Endodermal cell (in vitro differentiated cells): Measurements from ENCODE around the gene TRNAU1AP. TPM values are rescaled to one million over a fixed set of nuclear protein-coding genes. Genes with fewer than 3 reads are reported as not detected.
A peak's percentile ranks its signal among the peaks of the same experiment; 100 is the strongest.

Experiments
- DNase-seq: peaks from one replicate; pipeline ENCODE4 v3.0.0-alpha.2; 2017
- H3K27ac ChIP-seq: 2 replicates; pipeline ENCODE4 v1.5.1; 2013; ENCODE audit warnings: mild to moderate bottlenecking, low read depth, low read length, moderate library complexity
- H3K27me3 ChIP-seq: 2 replicates; pipeline ENCODE4 v1.6.1; 2013; ENCODE audit warnings: mild to moderate bottlenecking, low read length, moderate library complexity; ENCODE audit not compliant: insufficient read depth, control insufficient read depth, poor library complexity, severe bottlenecking
- H3K36me3 ChIP-seq: 2 replicates; pipeline ENCODE4 v1.7.0; 2013; ENCODE audit warnings: mild to moderate bottlenecking, low read length, moderate library complexity; ENCODE audit not compliant: control insufficient read depth, insufficient read depth
- H3K4me1 ChIP-seq: one replicate; pipeline ENCODE4 v1.7.0; 2013; ENCODE audit warnings: low read length; ENCODE audit not compliant: control insufficient read depth, insufficient read depth
- H3K4me3 ChIP-seq: 2 replicates; pipeline ENCODE4 v1.5.1; 2013; ENCODE audit warnings: mild to moderate bottlenecking, low read length, moderate library complexity
- H3K9ac ChIP-seq: 2 replicates; pipeline ENCODE4 v1.6.1; 2013; ENCODE audit warnings: mild to moderate bottlenecking, low read length, moderate library complexity; ENCODE audit not compliant: poor library complexity, severe bottlenecking; ENCODE audit errors: extremely low read depth
- H3K9me3 ChIP-seq: 2 replicates; pipeline ENCODE4 v1.6.1; 2013; ENCODE audit warnings: mild to moderate bottlenecking, low read length, moderate library complexity; ENCODE audit not compliant: control insufficient read depth
- H3K27ac Mint-ChIP-seq: 2 replicates; pipeline ENCODE4 v1.8.0; 2020; ENCODE audit warnings: mixed read lengths
- H3K27me3 Mint-ChIP-seq: 2 replicates; pipeline ENCODE4 v1.8.0; 2021; ENCODE audit warnings: mild to moderate bottlenecking, mixed read lengths; ENCODE audit not compliant: insufficient read depth
- H3K36me3 Mint-ChIP-seq: 2 replicates; pipeline ENCODE4 v1.8.0; 2020; ENCODE audit warnings: low read depth, mixed read lengths
- H3K4me1 Mint-ChIP-seq: 2 replicates; pipeline ENCODE4 v1.8.0; 2020; ENCODE audit warnings: mixed read lengths
- H3K4me3 Mint-ChIP-seq: 2 replicates; pipeline ENCODE4 v1.8.0; 2020; ENCODE audit warnings: mild to moderate bottlenecking, moderate library complexity, mixed read lengths
- H3K9me3 Mint-ChIP-seq: 2 replicates; pipeline ENCODE4 v1.8.0; 2020; ENCODE audit warnings: mild to moderate bottlenecking, mixed read lengths
- CTCF ChIP-seq: fragments of 200-600 bp; sonication (generic); conservative IDR thresholded peaks from 2 replicates; pipeline ENCODE4 v1.5.0; 2021; ENCODE audit warnings: antibody characterized with exemption, mild to moderate bottlenecking
- WGBS, 2 experiments: methylation state at CpG; one replicate each; pipeline versions ENCODE4 v1.1.5 to v1.1.7; 2013; ENCODE audit warnings: missing lambda C conversion rate in 2 of 2, mixed read lengths in 1 of 2; ENCODE audit not compliant: insufficient coverage in 1 of 2, insufficient read length in 1 of 2; 5-methylcytosine and 5-hydroxymethylcytosine counted together
- total RNA-seq, 2 donors: library from RNA; stranded (reverse); fragmentation: NEBNext Ultra II Directional in 1 of 2; extraction: Animal tissue kit (Norgen Biotek cat#: 25700) in 1 of 2; gene quantifications; 2 replicates in 1 of 2; 3 replicates in 1 of 2; pipeline ENCODE4 v1.2.1, GENCODE V29; 2021

The TRNAU1AP gene
- total RNA-seq, 2 donors from 2014 or later, result 49.6 to 53.7 TPM

GRCh38 chr1:28507646-28508434 lies 45.0 kb upstream of the TRNAU1AP start:
- Mint-ChIP-seq H3K27me3 (no peaks in the 10 kb centered on the region), H3K27ac (peak overlapping the region; percentile 98), H3K4me1 (peaks cover 19% of the 10 kb centered on the region), H3K9me3 (peaks cover 2% of the 10 kb centered on the region), H3K36me3 (peaks cover 68% of the 10 kb centered on the region), H3K4me3 (peak overlapping the region; percentile 99)
- Histone ChIP-seq H3K4me3 (peak overlapping the region; percentile 93), H3K36me3 (peaks cover 59% of the 10 kb centered on the region), H3K9ac (peak overlapping the region; percentile 99), H3K9me3 (no peaks in the 10 kb centered on the region), H3K27ac (peak overlapping the region; percentile 84), H3K4me1 (no peaks in the 10 kb centered on the region), H3K27me3 (no peaks in the 10 kb centered on the region)
- no peak for DNase-seq
- 6 to 8% methylated on average over 5 to 10 of the region's 10 CpGs for WGBS, 2 experiments
- no peak for TF ChIP-seq CTCF

- no peaks in the 10 kb centered on the region for H3K27me3 ChIP-seq
Observed at GRCh38 chr1:28508435-28508754, 44.5 kb upstream of the TRNAU1AP start.

GRCh38 chr1:28509705-28510272 lies 43.1 kb upstream of the TRNAU1AP start:
- H3K9ac ChIP-seq, result peak overlapping the region; percentile 99
- WGBS, 2 experiments, result 92 to 96% methylated on average over 6 to 8 of the region's 8 CpGs
- no peaks in the 10 kb centered on the region for H3K27me3 ChIP-seq
- TF ChIP-seq CTCF, result no peak
- peak; percentile 67 for DNase-seq
- no peaks in the 10 kb centered on the region for H3K4me1 ChIP-seq
- H3K9me3 ChIP-seq, result no peaks in the 10 kb centered on the region
- Mint-ChIP-seq H3K9me3 (peaks cover 2% of the 10 kb centered on the region), H3K36me3 (peaks cover 79% of the 10 kb centered on the region), H3K4me3 (peak overlapping the region; percentile 99), H3K27ac (peak overlapping the region; percentile 98), H3K27me3 (no peaks in the 10 kb centered on the region), H3K4me1 (peaks cover 19% of the 10 kb centered on the region)
- peak overlapping the region; percentile 93 for H3K4me3 ChIP-seq
- H3K36me3 ChIP-seq, result peaks cover 65% of the 10 kb centered on the region
- peak overlapping the region; percentile 84 for H3K27ac ChIP-seq

More at GRCh38 chr1:28508435-28508754, 44.5 kb upstream of the TRNAU1AP start:
- no peak for TF ChIP-seq CTCF
- Histone ChIP-seq H3K4me3 (peak overlapping the region; percentile 93), H3K27ac (peak overlapping the region; percentile 84), H3K4me1 (no peaks in the 10 kb centered on the region), H3K36me3 (peaks cover 60% of the 10 kb centered on the region), H3K9ac (peak overlapping the region; percentile 99), H3K9me3 (no peaks in the 10 kb centered on the region)
- 40 to 49% methylated on average over 5 of the region's 5 CpGs for WGBS, 2 experiments
- peaks cover 71% of the 10 kb centered on the region for H3K36me3 Mint-ChIP-seq
- H3K9me3 Mint-ChIP-seq, result peaks cover 2% of the 10 kb centered on the region
- peaks cover 19% of the 10 kb centered on the region for H3K4me1 Mint-ChIP-seq
- peak overlapping the region; percentile 99 for H3K4me3 Mint-ChIP-seq
- peak overlapping the region; percentile 98 for H3K27ac Mint-ChIP-seq
- H3K27me3 Mint-ChIP-seq, result no peaks in the 10 kb centered on the region
- no peak for DNase-seq
